VCaP (cell line): ENCODE results near the gene C9orf50.
A peak's percentile ranks its signal among the peaks of the same experiment; 100 is the strongest.

Experiments
- H3K27ac ChIP-seq: fragments of 450-650 bp; 2 replicates; pipeline ENCODE4 v1.5.1; 2017
- TF ChIP-seq, protein P1 (sequence below): fragments of 450-650 bp; conservative IDR thresholded peaks from 2 replicates; pipeline ENCODE4 v1.5.1; 2017; ENCODE audit warnings: mild to moderate bottlenecking, moderate library complexity

The C9orf50 gene, protein sequence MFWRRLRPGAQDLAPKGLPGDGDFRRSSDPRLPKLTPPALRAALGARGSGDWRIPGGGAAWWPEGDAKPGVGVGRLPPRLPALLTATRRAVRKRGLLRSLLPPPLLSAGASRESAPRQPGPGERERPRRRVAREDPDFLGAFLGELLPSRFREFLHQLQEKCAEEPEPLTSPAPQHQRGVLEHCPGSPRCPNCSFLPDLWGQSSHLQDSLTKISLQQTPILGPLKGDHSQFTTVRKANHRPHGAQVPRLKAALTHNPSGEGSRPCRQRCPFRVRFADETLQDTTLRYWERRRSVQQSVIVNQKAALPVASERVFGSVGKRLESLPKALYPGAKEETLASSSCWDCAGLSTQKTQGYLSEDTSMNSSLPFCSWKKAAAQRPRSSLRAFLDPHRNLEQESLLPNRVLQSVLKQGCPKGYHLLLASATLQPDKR

GRCh38 chr9:129620669-129621295 lies at the start of gene C9orf50:
Gene C9orf50, minus strand, starts transcription at chr9:129621101. Its CDS starts 527 bp downstream, at chr9:129620574.
- TF ChIP-seq, protein P1, sequence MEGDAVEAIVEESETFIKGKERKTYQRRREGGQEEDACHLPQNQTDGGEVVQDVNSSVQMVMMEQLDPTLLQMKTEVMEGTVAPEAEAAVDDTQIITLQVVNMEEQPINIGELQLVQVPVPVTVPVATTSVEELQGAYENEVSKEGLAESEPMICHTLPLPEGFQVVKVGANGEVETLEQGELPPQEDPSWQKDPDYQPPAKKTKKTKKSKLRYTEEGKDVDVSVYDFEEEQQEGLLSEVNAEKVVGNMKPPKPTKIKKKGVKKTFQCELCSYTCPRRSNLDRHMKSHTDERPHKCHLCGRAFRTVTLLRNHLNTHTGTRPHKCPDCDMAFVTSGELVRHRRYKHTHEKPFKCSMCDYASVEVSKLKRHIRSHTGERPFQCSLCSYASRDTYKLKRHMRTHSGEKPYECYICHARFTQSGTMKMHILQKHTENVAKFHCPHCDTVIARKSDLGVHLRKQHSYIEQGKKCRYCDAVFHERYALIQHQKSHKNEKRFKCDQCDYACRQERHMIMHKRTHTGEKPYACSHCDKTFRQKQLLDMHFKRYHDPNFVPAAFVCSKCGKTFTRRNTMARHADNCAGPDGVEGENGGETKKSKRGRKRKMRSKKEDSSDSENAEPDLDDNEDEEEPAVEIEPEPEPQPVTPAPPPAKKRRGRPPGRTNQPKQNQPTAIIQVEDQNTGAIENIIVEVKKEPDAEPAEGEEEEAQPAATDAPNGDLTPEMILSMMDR = no peak
- peak within 1 kb of the TSS; percentile 32; the same call in 1 of the 2 replicates for H3K27ac ChIP-seq

DNA sequence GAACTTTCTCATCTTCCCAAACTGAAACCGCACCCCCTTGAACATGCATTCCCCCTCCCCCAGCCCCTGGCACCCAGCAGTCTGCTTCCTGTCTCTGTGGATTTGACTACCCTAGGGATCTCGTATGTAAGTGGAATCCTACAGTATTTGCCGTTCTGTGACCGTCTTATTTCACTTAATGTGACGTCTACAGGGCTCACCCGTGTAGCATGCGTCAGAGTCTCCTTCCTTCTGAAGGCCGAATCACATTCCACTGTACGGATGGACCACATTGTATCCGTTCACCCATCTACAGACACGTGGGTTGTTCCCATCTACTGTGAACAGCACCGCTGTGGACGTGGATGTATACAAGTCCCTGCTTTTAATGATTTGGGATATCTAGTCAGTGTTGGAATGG lies 49.0 kb upstream of the C9orf50 start:
- TF ChIP-seq, protein P1 = no peak
- no peak overlapping the region for H3K27ac ChIP-seq

DNA sequence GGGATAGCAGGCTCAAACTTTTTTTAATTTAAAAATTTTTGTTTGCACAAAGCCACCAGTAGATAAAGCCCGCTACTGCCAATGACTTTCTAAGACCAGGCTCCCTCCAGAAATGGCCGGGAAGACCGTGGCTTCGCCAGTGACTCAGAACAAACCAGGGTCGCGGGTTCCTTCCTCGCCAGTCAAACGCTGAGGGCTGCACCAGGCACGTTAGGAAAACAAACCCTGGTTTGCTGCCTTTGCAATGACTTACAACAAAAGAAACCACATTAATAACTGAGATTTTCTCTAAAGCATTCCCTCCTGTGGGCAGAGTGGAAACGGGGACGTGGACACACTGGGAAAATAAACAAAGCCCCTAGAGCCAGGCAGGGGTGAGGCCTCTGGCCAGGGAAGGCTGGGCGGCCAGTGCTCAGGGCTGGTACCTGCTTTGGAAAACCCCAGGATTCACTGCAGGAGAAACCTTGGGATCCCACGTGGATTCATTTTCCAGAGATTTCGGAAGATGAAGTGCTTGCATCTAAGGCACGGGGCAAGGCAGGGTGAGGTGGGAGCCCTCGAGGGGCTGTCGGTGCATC lies 48.3 kb upstream of the C9orf50 start:
- H3K27ac ChIP-seq = no peak overlapping the region
- TF ChIP-seq, protein P1 = no peak

DNA sequence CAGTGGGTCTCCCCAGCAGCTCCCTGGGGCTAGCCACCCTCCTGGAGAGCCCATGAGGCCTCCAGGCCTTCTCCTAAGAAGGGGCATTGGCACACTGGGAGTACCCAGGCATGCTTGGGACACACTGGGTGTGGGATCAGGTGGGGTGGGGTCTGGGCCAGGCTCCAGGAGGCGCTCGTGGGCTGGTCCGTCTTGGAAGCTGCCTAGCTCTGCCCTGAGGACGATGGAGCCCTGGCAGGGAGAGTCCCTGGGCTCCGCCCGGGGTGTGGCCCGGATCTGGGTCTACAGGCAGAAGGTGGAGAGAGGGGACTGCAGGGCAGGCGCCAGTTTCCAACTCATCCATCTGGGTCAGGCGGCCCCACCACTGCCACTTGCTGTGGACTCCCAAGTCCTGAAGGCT lies 46.9 kb upstream of the C9orf50 start:
- TF ChIP-seq, protein P1 = no peak
- H3K27ac ChIP-seq = no peak overlapping the region

DNA sequence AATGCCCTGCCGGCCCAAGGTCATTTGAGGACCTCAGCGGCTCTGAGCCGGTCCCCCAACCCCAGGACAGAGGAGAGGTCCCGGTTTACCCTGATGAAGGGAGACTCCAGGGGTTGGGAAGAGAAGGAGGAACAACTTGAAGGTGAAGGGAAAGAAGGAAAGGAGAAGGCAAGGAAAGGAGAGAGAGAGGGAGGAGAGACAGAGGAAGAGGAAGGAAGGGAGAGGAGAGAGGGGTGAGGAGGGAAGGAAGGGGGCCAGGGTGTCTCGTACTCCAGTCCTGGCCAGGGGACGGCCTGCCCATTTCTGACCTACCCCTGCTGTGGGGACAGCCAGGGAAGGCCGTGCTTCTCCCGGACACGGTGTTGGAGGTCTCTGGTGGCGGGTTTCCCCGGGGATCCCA lies 46.5 kb upstream of the C9orf50 start:
- TF ChIP-seq, protein P1 = no peak
- no peak overlapping the region for H3K27ac ChIP-seq

- H3K27ac ChIP-seq = no peak overlapping the region
- TF ChIP-seq, protein P1 = no peak
Observed at GRCh38 chr9:129666575-129666974, 45.7 kb upstream of the C9orf50 start.

- no peak overlapping the region for H3K27ac ChIP-seq
- TF ChIP-seq, protein P1 = no peak
Observed at GRCh38 chr9:129665814-129666520, 45.1 kb upstream of the C9orf50 start.
